Subcutaneous adipose tissue (tissue), 4 donors: Measurements from ENCODE around the gene SEC22A. TPM values are rescaled to one million over a fixed set of nuclear protein-coding genes. Genes with fewer than 3 reads are reported as not detected.

ENCODE experiments used
- CTCF ChIP-seq: fragments of 450-650 bp; IDR thresholded peaks from one replicate; pipeline ENCODE4 v1.5.1; 2016; ENCODE audit warnings: low read depth, mild to moderate bottlenecking, control low read depth, antibody characterized with exemption, moderate library complexity
- total RNA-seq, 4 donors: library from RNA; depleted of rRNA; stranded (reverse); fragments of >200 nt; gene quantifications; one replicate each; pipeline ENCODE4 v1.1.0, GENCODE V29; 2016

Gene SEC22A
- total RNA-seq, 4 donors from 2014 or later = 11.3 to 28.7 (median 22.0) TPM

DNA sequence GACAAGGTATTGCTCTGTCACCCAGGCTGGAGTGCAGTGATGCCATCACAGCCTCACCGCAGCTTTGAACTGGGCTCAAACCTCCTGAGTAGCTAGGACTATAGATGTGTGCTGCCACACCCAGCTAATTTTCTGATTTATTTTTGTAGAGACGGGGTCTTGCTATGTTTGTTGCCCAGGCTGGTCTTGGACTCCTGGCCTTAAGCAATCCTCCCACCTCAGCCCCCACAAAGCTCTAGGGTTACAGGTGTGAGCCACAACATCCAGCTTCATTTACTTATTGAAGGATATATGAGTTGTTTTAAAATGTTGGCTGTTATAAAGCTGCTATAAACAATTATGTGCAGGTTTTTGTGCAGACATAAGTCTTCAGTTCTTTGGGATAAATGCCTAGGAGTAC lies 62.2 kb downstream of the SEC22A start:
- no peak for TF ChIP-seq CTCF

DNA sequence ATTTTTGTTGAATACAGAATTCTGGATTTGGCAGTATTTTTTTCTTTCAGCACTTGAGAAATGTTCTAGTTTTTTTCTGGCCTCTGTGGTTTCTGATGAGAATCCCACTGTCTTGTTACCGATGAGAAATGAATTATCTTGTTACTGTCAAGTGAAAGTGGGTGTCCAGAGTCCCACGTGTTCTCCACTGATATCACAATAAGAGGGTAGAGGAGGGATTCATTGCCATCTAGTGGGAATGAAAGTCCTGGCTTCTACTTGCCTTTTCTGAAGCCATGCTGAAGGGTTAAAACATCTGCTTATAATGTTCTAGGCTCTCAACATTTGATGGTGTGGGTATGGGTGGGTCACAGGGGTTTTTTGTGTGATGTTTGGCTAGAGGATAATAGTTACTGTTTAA lies 66.1 kb downstream of the SEC22A start:
- no peak for TF ChIP-seq CTCF

DNA sequence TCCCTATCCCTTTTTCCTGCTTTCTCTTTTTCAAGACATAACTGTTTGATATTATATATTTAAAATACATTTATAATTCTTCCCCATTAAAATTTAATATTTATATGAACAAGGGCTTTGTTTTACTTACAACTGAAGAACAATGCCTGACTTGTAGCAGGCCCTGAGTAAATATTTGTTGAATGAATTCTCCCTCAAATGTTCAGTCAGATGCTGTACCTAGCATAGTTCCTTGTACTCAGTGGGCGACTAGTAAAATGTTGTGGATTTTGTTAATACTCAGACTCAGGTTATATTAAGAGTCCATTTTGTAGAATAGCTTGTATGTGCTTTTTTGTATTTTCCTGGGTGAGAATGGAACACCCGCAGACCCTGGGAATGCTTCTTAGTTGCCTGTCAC lies 69.1 kb downstream of the SEC22A start:
- no peak for TF ChIP-seq CTCF

GRCh38 chr3:123271466-123272159 lies 69.9 kb downstream of the SEC22A start:
- TF ChIP-seq CTCF = no peak

- no peak for TF ChIP-seq CTCF
Observed at GRCh38 chr3:123272547-123272946, 70.8 kb downstream of the SEC22A start.

- TF ChIP-seq CTCF = no peak
Observed at GRCh38 chr3:123275691-123276090, 73.9 kb downstream of the SEC22A start.

DNA sequence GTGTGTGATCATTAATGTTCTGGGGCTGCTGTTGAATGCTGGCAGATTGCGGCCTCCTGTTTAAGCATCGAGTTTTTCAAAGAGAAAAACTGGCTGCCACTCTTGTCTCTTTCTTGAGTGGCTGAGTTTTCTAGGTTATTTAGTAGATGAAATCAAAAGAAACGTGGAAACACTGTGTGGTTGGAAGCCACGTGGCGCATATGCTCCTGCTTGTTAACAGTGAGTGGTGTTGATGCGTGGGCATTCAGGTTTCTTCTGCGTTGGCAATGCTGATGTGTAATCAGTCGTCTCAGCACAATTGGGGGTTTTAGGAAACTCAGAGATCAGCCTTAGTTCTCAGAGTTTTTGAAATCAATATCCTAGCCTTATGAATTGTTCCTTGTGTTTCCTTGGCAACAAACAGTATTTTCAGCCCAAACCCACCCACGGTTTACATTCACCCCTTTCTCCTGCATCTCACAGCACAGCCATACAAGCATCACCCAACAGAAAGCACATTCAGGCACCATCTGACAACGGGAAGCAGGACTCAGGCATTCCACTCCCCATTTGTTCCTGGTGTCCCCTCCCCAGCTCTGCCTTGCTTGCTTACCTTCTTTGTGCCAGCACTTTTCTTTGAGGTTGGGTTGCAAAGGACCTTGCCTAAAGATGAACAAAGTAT lies 74.7 kb downstream of the SEC22A start:
- no peak for TF ChIP-seq CTCF
